Measurements from ENCODE around the gene DBF4. TPM values are rescaled to one million over a fixed set of nuclear protein-coding genes. Genes with fewer than 3 reads are reported as not detected.
A peak's percentile ranks its signal among the peaks of the same experiment; 100 is the strongest.
"Not testable (repeated sequence)": the region's sequence is repeated elsewhere in the genome, so short reads cannot be mapped to it uniquely, and the experiment has no call there.

The DBF4 gene, protein sequence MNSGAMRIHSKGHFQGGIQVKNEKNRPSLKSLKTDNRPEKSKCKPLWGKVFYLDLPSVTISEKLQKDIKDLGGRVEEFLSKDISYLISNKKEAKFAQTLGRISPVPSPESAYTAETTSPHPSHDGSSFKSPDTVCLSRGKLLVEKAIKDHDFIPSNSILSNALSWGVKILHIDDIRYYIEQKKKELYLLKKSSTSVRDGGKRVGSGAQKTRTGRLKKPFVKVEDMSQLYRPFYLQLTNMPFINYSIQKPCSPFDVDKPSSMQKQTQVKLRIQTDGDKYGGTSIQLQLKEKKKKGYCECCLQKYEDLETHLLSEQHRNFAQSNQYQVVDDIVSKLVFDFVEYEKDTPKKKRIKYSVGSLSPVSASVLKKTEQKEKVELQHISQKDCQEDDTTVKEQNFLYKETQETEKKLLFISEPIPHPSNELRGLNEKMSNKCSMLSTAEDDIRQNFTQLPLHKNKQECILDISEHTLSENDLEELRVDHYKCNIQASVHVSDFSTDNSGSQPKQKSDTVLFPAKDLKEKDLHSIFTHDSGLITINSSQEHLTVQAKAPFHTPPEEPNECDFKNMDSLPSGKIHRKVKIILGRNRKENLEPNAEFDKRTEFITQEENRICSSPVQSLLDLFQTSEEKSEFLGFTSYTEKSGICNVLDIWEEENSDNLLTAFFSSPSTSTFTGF
- total RNA-seq (10 to 100 TPM; 18.3 to 41.3 (median 26.7) TPM), total RNA-seq (32.7 to 112 (median 46.7) reads per million in 29 experiments)
- total RNA-seq (2013) = 40.1 TPM

DNA sequence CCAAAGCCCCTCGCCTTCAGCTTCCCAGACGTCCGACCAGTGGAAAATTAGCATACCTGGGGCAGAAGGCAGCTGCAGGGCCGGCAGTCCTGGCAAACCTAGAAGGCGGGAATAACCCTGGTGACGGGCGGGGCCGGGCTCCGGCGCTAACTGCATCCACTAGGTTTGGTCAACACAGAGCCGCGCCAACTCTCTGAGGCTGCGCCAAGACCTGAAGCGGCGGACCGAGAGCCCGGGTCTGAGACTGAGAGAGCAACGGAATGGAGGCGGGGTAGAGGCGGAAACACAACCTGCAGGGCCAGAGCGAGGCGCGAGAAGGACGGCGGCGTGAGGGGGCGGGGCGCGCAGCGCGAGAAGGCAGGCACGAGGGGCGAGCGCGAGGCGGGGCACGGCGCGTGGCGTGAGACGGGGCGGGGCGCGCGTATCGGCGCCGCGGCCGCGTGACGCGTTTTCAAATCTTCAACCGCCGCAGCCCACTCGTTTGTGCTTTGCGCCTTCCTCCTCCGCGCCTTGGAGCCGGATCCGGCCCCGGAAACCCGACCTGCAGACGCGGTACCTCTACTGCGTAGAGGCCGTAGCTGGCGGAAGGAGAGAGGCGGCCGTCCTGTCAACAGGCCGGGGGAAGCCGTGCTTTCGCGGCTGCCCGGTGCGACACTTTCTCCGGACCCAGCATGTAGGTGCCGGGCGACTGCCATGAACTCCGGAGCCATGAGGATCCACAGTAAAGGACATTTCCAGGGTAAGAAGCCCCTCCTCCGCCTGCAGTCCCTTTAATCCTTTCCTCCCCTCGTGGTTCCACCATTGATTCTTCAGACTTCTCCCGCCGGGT, at the start of gene DBF4, which contains the start of gene SLC25A40:
Gene DBF4 (plus strand): TSS at position 454 of the 829 bp plus-strand sequence. CDS start 240 bp downstream, at position 694.
Gene SLC25A40 (minus strand): TSS at position 321 of the 829 bp plus-strand sequence. CDS start 17,633 bp downstream, outside the sequence.
- under 1% methylated on average over 81 of the region's 84 CpGs for WGBS (ENCODE audit: insufficient coverage)
- Histone ChIP-seq H3K27me3 (replicated peaks in 1 of 2; ENCODE audit: control insufficient read depth in 2 of 2, extremely low read depth in 1 of 2, insufficient read depth in 2 of 2, low read length in 1 of 2) (no peaks in the 10 kb centered on the region), H3K36me3 (ENCODE audit: control insufficient read depth in 2 of 2, extremely low read depth in 1 of 2, insufficient read depth in 1 of 2, low read length in 1 of 2) (peaks cover 0 to 7% of the 10 kb centered on the region in 2 donors), H3K4me1 (ENCODE audit: control insufficient read depth in 1 of 2, extremely low read depth in 1 of 2, insufficient read depth in 2 of 2, low read length in 2 of 2) (peaks cover 0 to 21% of the 10 kb centered on the region in 2 experiments), H3K9me3 (peaks cover 3% of the 10 kb centered on the region), H3K4me3 (ENCODE audit: control insufficient read depth in 1 of 2, extremely low read depth in 1 of 2, low read length in 1 of 2) (peak within 1 kb of the TSS; percentile 90 to 97), H3K27ac (ENCODE audit: low read length) (peak within 1 kb of the TSS; percentile 88)
- ChIA-PET CTCF (interaction anchor here (0.5 to 2.1 kb wide), 3 partner anchors 10 to 46 kb away, joined by 4 to 7 read pairs (median 6); no protein-coding TSS in a partner anchor), POLR2A (interaction anchor here in 1 of 2 donors (1.7 kb wide), 1 partner anchor 656 kb away, joined by 3 read pairs; no protein-coding TSS in a partner anchor)
- Mint-ChIP-seq H3K27me3 (no peaks in the 10 kb centered on the region), H3K9me3 (peaks cover 0 to 14% (median 4%) of the 10 kb centered on the region in 3 donors), H3K4me3 (peak within 1 kb of the TSS; percentile 93 to 98 (median 94)), H3K36me3 (peaks cover 28% of the 10 kb centered on the region), H3K4me1 (peaks cover 41 to 61% (median 59%) of the 10 kb centered on the region in 3 donors), H3K27ac (peak within 1 kb of the TSS; percentile 96 to 97)
- peak; percentile 89 to 94 (median 92) for ATAC-seq (replicated peaks in 1 of 4)
- peak; percentile 88 to 98 (median 94) for DNase-seq

DNA sequence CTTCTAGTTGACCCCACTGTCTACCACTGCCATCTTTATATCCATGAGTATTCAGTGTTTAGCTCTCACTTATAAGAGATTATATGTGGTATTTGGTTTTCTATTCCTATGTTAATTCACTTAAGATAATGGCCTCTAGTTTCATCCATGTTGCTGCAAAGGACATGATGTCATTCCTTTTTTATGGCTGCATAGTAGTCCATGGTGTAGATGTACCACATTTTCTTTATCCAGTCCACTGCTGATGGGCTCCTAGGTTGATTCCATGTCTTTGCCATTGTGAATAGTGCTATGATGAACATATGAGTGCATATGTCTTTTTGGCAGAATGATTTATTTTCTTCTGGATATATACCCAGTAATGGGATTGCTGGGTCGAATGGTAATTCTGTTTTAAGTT, 47.9 kb upstream of the DBF4 start:
- H3K9me3 ChIP-seq; H3K4me1 ChIP-seq (ENCODE audit: control insufficient read depth in 1 of 2, extremely low read depth in 1 of 2, insufficient read depth in 2 of 2, low read length in 2 of 2); ATAC-seq (replicated peaks in 1 of 4); POLR2A ChIA-PET; H3K4me1 Mint-ChIP-seq; H3K27me3 ChIP-seq (replicated peaks in 1 of 2; ENCODE audit: control insufficient read depth in 2 of 2, extremely low read depth in 1 of 2, insufficient read depth in 2 of 2, low read length in 1 of 2); DNase-seq; H3K4me3 Mint-ChIP-seq; H3K36me3 ChIP-seq (ENCODE audit: control insufficient read depth in 2 of 2, extremely low read depth in 1 of 2, insufficient read depth in 1 of 2, low read length in 1 of 2); H3K27ac ChIP-seq (ENCODE audit: low read length); H3K4me3 ChIP-seq (ENCODE audit: control insufficient read depth in 1 of 2, extremely low read depth in 1 of 2, low read length in 1 of 2); H3K27me3 Mint-ChIP-seq; H3K27ac Mint-ChIP-seq: not testable (repeated sequence)
- Mint-ChIP-seq H3K36me3 (peaks cover 17% of the 10 kb centered on the region), H3K9me3 (peaks cover 10 to 34% (median 20%) of the 10 kb centered on the region in 3 donors)
- no CpG with 5 or more reads among the region's 1 CpG for WGBS (ENCODE audit: insufficient coverage)
- CTCF ChIA-PET = interaction anchor here in 1 of 2 donors (0.7 kb wide), 1 partner anchor 659 kb away, joined by 3 read pairs; no protein-coding TSS in a partner anchor

DNA sequence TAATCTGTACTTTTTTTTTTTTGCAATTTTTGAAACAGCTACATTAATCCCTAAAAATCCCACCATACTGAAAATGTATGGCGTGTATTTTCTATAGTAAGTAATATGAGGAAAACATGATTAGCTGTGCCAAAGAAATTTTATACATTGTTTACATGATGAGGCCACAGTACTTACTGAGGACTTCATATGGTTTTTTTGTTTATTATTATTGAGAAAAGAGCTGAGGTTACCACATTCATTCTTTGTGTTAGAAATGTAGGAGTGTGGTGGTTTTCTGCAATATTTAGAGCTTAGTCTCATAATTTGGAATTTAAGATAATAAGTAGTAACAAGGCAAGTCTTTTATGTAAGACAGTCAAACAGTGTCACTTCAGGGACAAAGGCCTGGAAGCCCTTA, 45.2 kb upstream of the DBF4 start:
- H3K27ac Mint-ChIP-seq = no peak overlapping the region
- H3K27me3 Mint-ChIP-seq = no peaks in the 10 kb centered on the region
- POLR2A ChIA-PET = interaction anchor here in 1 of 2 donors (0.6 kb wide), 1 partner anchor 623 kb away, joined by 3 read pairs; no protein-coding TSS in a partner anchor
- Histone ChIP-seq H3K27me3 (replicated peaks in 1 of 2; ENCODE audit: control insufficient read depth in 2 of 2, extremely low read depth in 1 of 2, insufficient read depth in 2 of 2, low read length in 1 of 2) (no peaks in the 10 kb centered on the region), H3K36me3 (ENCODE audit: control insufficient read depth in 2 of 2, extremely low read depth in 1 of 2, insufficient read depth in 1 of 2, low read length in 1 of 2) (peaks cover 0 to 6% of the 10 kb centered on the region in 2 donors), H3K4me3 (ENCODE audit: control insufficient read depth in 1 of 2, extremely low read depth in 1 of 2, low read length in 1 of 2) (no peak overlapping the region), H3K4me1 (ENCODE audit: control insufficient read depth in 1 of 2, extremely low read depth in 1 of 2, insufficient read depth in 2 of 2, low read length in 2 of 2) (no peaks in the 10 kb centered on the region), H3K27ac (ENCODE audit: low read length) (no peak overlapping the region), H3K9me3 (no peaks in the 10 kb centered on the region)
- ATAC-seq (replicated peaks in 1 of 4) (no peak), DNase-seq (no peak)
- H3K4me3 Mint-ChIP-seq = no peak overlapping the region
- no CpG with 5 or more reads among the region's 1 CpG for WGBS (ENCODE audit: insufficient coverage)
- H3K9me3 Mint-ChIP-seq = peaks cover 4 to 13% (median 9%) of the 10 kb centered on the region in 3 donors
- peaks cover 15% of the 10 kb centered on the region for H3K36me3 Mint-ChIP-seq
- CTCF ChIA-PET = interaction anchor here (0.6 to 0.7 kb wide), 2 partner anchors 48 to 393 kb away, joined by 3 to 4 read pairs; no protein-coding TSS in a partner anchor
- H3K4me1 Mint-ChIP-seq = no peaks in the 10 kb centered on the region

DNA sequence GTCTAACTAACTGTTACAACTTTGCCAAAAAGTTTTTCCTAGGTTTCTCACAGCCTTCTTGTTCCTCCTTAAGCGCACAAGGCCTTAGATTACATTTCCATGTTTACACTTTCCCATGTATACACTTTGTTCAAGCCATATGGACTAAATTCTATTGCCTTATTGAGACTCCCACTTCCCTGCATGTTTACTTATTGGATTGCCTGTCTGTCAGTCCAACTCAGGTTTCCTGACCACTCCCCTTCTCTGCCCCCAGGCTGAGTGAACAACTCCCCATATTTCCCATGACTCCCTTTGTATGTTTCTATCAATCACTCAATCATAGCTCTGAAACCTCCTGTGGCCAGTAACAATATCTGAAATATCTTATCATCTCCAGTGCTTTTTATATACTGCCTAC, 43.2 kb upstream of the DBF4 start:
- H3K27ac ChIP-seq (ENCODE audit: low read length) = no peak overlapping the region
- H3K36me3 Mint-ChIP-seq = peaks cover 20% of the 10 kb centered on the region
- H3K27me3 Mint-ChIP-seq = no peaks in the 10 kb centered on the region
- POLR2A ChIA-PET = no interaction called here
- ATAC-seq (replicated peaks in 1 of 4) (no peak), DNase-seq (no peak)
- H3K4me1 Mint-ChIP-seq = no peaks in the 10 kb centered on the region
- H3K9me3 Mint-ChIP-seq = peaks cover 0 to 5% (median 5%) of the 10 kb centered on the region in 3 donors
- H3K4me1 ChIP-seq (ENCODE audit: control insufficient read depth in 1 of 2, extremely low read depth in 1 of 2, insufficient read depth in 2 of 2, low read length in 2 of 2) = no peaks in the 10 kb centered on the region
- no peak overlapping the region for H3K27ac Mint-ChIP-seq
- H3K27me3 ChIP-seq (replicated peaks in 1 of 2; ENCODE audit: control insufficient read depth in 2 of 2, extremely low read depth in 1 of 2, insufficient read depth in 2 of 2, low read length in 1 of 2) = no peaks in the 10 kb centered on the region
- peaks cover 0 to 6% of the 10 kb centered on the region in 2 donors for H3K36me3 ChIP-seq (ENCODE audit: control insufficient read depth in 2 of 2, extremely low read depth in 1 of 2, insufficient read depth in 1 of 2, low read length in 1 of 2)
- H3K9me3 ChIP-seq = no peaks in the 10 kb centered on the region
- WGBS (ENCODE audit: insufficient coverage) = 100% methylated on average over 1 of the region's 1 CpG
- CTCF ChIA-PET = no interaction called here
- H3K4me3 Mint-ChIP-seq = no peak overlapping the region
- no peak overlapping the region for H3K4me3 ChIP-seq (ENCODE audit: control insufficient read depth in 1 of 2, extremely low read depth in 1 of 2, low read length in 1 of 2)

DNA sequence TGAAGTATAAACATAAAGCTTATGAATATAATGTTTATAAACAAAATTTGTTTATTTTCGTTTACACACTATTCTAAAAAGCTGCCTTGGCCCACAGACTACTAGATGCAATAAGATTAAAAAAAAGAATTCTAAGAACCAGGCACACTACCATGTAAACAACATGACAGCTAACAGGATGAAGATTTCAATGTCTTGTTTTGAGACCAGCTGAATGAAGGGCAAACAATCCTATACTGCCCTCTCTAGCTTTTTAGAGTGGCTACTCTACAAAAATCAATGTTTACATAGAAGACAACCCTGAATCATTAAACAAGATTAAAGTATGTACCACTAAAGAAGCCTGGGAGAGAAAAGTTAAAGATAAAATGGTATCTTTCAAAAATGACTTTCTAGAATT, 38.7 kb upstream of the DBF4 start:
- H3K27me3 ChIP-seq (replicated peaks in 1 of 2; ENCODE audit: control insufficient read depth in 2 of 2, extremely low read depth in 1 of 2, insufficient read depth in 2 of 2, low read length in 1 of 2) = no peaks in the 10 kb centered on the region
- H3K4me3 ChIP-seq (ENCODE audit: control insufficient read depth in 1 of 2, extremely low read depth in 1 of 2, low read length in 1 of 2) = no peak overlapping the region
- ATAC-seq (replicated peaks in 1 of 4) (no peak), DNase-seq (no peak)
- peaks cover 29% of the 10 kb centered on the region for H3K36me3 Mint-ChIP-seq
- H3K36me3 ChIP-seq (ENCODE audit: control insufficient read depth in 2 of 2, extremely low read depth in 1 of 2, insufficient read depth in 1 of 2, low read length in 1 of 2) = peaks cover 0 to 7% of the 10 kb centered on the region in 2 donors
- no peak overlapping the region for H3K4me3 Mint-ChIP-seq
- no peaks in the 10 kb centered on the region for H3K27me3 Mint-ChIP-seq
- H3K9me3 ChIP-seq = no peaks in the 10 kb centered on the region
- whole genome bisulfite sequencing (ENCODE audit: insufficient coverage) = no CpG with 5 or more reads among the region's 1 CpG
- no peak overlapping the region for H3K27ac ChIP-seq (ENCODE audit: low read length)
- H3K4me1 ChIP-seq (ENCODE audit: control insufficient read depth in 1 of 2, extremely low read depth in 1 of 2, insufficient read depth in 2 of 2, low read length in 2 of 2) = no peaks in the 10 kb centered on the region
- no peaks in the 10 kb centered on the region for H3K4me1 Mint-ChIP-seq
- ChIA-PET POLR2A (no interaction called here), CTCF (no interaction called here)
- no peak overlapping the region for H3K27ac Mint-ChIP-seq
- no peaks in the 10 kb centered on the region for H3K9me3 Mint-ChIP-seq

All from T-cell (primary cell).